Endothelial cell (in vitro differentiated cells): Measurements from ENCODE around the gene MYPN. TPM values are rescaled to one million over a fixed set of nuclear protein-coding genes. Genes with fewer than 3 reads are reported as not detected.

Experiments used
- DNase-seq: peaks from one replicate; pipeline ENCODE4 v3.0.0; 2021; ENCODE audit warnings: low spot score
- H3K27ac Mint-ChIP-seq: one replicate; pipeline ENCODE4 v1.8.0; 2021; ENCODE audit warnings: mixed read lengths, inconsistent platforms; ENCODE audit not compliant: unreplicated experiment
- H3K27me3 Mint-ChIP-seq: one replicate; pipeline ENCODE4 v1.8.0; 2021; ENCODE audit warnings: mild to moderate bottlenecking, moderate library complexity, mixed read lengths, inconsistent platforms; ENCODE audit not compliant: unreplicated experiment
- H3K36me3 Mint-ChIP-seq: one replicate; pipeline ENCODE4 v1.8.0; 2021; ENCODE audit warnings: mild to moderate bottlenecking, low read depth, mixed read lengths, inconsistent platforms; ENCODE audit not compliant: unreplicated experiment
- H3K4me1 Mint-ChIP-seq: one replicate; pipeline ENCODE4 v1.8.0; 2021; ENCODE audit warnings: mild to moderate bottlenecking, mixed read lengths, inconsistent platforms; ENCODE audit not compliant: unreplicated experiment
- H3K4me3 Mint-ChIP-seq: one replicate; pipeline ENCODE4 v1.8.0; 2021; ENCODE audit warnings: mild to moderate bottlenecking, mixed read lengths, inconsistent platforms; ENCODE audit not compliant: unreplicated experiment
- H3K9me3 Mint-ChIP-seq: one replicate; pipeline ENCODE4 v1.8.0; 2021; ENCODE audit warnings: mixed read lengths, inconsistent platforms; ENCODE audit not compliant: unreplicated experiment
- total RNA-seq: library from RNA; stranded (reverse); fragmentation: NEBNext Ultra II Directional; extraction: Animal tissue kit (Norgen Biotek cat#: 25700); gene quantifications from one replicate; pipeline ENCODE4 v1.2.1, GENCODE V29; 2021; ENCODE audit not compliant: unreplicated experiment
- TF ChIP-seq, protein P1 (sequence below): fragments of 200-600 bp; sonication (generic); IDR thresholded peaks from one replicate; pipeline ENCODE4 v1.5.0; 2021; ENCODE audit warnings: antibody characterized with exemption; ENCODE audit not compliant: unreplicated experiment

MYPN gene
- total RNA-seq, 1 donor from 2014 or later = not detected

GRCh38 chr10:68125772-68126171 lies 16.5 kb downstream of the MYPN start:
- H3K4me1 Mint-ChIP-seq = no peaks in the 10 kb centered on the region
- H3K27ac Mint-ChIP-seq = no peak overlapping the region
- no peak overlapping the region for H3K4me3 Mint-ChIP-seq
- no peak for DNase-seq
- TF ChIP-seq, protein P1, sequence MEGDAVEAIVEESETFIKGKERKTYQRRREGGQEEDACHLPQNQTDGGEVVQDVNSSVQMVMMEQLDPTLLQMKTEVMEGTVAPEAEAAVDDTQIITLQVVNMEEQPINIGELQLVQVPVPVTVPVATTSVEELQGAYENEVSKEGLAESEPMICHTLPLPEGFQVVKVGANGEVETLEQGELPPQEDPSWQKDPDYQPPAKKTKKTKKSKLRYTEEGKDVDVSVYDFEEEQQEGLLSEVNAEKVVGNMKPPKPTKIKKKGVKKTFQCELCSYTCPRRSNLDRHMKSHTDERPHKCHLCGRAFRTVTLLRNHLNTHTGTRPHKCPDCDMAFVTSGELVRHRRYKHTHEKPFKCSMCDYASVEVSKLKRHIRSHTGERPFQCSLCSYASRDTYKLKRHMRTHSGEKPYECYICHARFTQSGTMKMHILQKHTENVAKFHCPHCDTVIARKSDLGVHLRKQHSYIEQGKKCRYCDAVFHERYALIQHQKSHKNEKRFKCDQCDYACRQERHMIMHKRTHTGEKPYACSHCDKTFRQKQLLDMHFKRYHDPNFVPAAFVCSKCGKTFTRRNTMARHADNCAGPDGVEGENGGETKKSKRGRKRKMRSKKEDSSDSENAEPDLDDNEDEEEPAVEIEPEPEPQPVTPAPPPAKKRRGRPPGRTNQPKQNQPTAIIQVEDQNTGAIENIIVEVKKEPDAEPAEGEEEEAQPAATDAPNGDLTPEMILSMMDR = no peak
- H3K9me3 Mint-ChIP-seq = no peaks in the 10 kb centered on the region
- H3K27me3 Mint-ChIP-seq = no peaks in the 10 kb centered on the region
- no peaks in the 10 kb centered on the region for H3K36me3 Mint-ChIP-seq

- H3K36me3 Mint-ChIP-seq = no peaks in the 10 kb centered on the region
- no peaks in the 10 kb centered on the region for H3K9me3 Mint-ChIP-seq
- H3K27ac Mint-ChIP-seq = no peak overlapping the region
- no peak overlapping the region for H3K4me3 Mint-ChIP-seq
- DNase-seq = no peak
- H3K27me3 Mint-ChIP-seq = no peaks in the 10 kb centered on the region
- TF ChIP-seq, protein P1 = no peak
- H3K4me1 Mint-ChIP-seq = no peaks in the 10 kb centered on the region
These were observed 18.7 kb downstream of the MYPN start for GRCh38 chr10:68128015-68128414.

DNA sequence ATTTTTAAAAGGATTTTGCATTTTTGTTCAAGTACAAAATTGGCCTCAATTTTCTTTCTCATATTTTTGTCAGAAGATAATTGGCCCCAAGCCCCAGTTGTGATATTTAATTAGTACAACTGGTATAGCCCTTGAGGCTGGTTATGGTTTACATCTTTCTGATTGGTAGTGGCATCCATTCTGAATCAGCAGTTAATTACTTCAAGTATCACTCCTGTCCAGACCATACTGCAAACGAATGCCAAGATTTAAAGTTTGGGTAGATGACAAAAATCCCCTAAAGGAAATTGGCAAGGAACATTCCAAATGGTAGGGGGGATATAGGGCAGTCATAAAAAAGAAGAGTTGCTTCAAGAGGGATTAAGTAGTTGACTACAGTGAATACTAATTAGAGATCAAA lies 23.1 kb downstream of the MYPN start:
- Mint-ChIP-seq H3K27me3 (no peaks in the 10 kb centered on the region), H3K9me3 (no peaks in the 10 kb centered on the region), H3K4me3 (no peak overlapping the region), H3K4me1 (no peaks in the 10 kb centered on the region), H3K36me3 (no peaks in the 10 kb centered on the region), H3K27ac (no peak overlapping the region)
- TF ChIP-seq, protein P1 = no peak
- DNase-seq = no peak

- H3K36me3 Mint-ChIP-seq = no peaks in the 10 kb centered on the region
- no peak overlapping the region for H3K27ac Mint-ChIP-seq
- no peaks in the 10 kb centered on the region for H3K9me3 Mint-ChIP-seq
- TF ChIP-seq, protein P1 = no peak
- DNase-seq = no peak
- H3K27me3 Mint-ChIP-seq = no peaks in the 10 kb centered on the region
- H3K4me1 Mint-ChIP-seq = no peaks in the 10 kb centered on the region
- no peak overlapping the region for H3K4me3 Mint-ChIP-seq
These were observed 24.2 kb downstream of the MYPN start for GRCh38 chr10:68133523-68133922.

- Mint-ChIP-seq H3K27me3 (no peaks in the 10 kb centered on the region), H3K27ac (no peak overlapping the region), H3K36me3 (no peaks in the 10 kb centered on the region), H3K4me3 (no peak overlapping the region), H3K9me3 (no peaks in the 10 kb centered on the region), H3K4me1 (no peaks in the 10 kb centered on the region)
- TF ChIP-seq, protein P1 = no peak
- DNase-seq = no peak
These were observed 26.1 kb downstream of the MYPN start for GRCh38 chr10:68135362-68135761.
